AG04449 (cell line): ENCODE data around the gene MMP15.
"Not testable (repeated sequence)": the region's sequence is repeated elsewhere in the genome, so short reads cannot be mapped to it uniquely, and the experiment has no call there.

Experiments
- CTCF ChIA-PET: fragments of 350-600 bp; formaldehyde crosslinking; extraction: SDS; loops from one replicate; lab custom pipeline; 2021; ENCODE audit warnings: antibody characterized with exemption; lab: Yijun Ruan, JAX
- POLR2A ChIA-PET: fragments of 400-600, 350-600 bp; formaldehyde crosslinking; extraction: SDS; loops from one replicate; lab custom pipeline; 2020; ENCODE audit warnings: antibody characterized with exemption, inconsistent platforms; lab: Yijun Ruan, JAX
- DNase-seq: peaks from one replicate; pipeline ENCODE4 v3.0.0-alpha.2; 2010; ENCODE audit warnings: low read depth, low spot score
- H3K4me3 ChIP-seq: 2 replicates; pipeline ENCODE4 v1.5.1; 2011; ENCODE audit warnings: low read depth, mild to moderate bottlenecking, control low read depth, low read length
- TF ChIP-seq, protein P1 (sequence below): IDR thresholded peaks from one replicate; pipeline ENCODE4 v1.5.1; 2011; ENCODE audit warnings: mild to moderate bottlenecking, moderate library complexity, low read length, control low read depth, inconsistent platforms; ENCODE audit not compliant: insufficient read depth; ENCODE audit errors: missing control alignments

The MMP15 gene

GRCh38 chr16:58025351-58026138, at the start of gene MMP15:
MMP15 (plus strand) TSS chr16:58025754; CDS start chr16:58026351, 597 bp downstream.
- H3K4me3 ChIP-seq, result peak within 1 kb of the TSS; percentile 60
- no peak for DNase-seq
- POLR2A ChIA-PET, result interaction anchor here (0.7 kb wide), 1 partner anchor 225 kb away, joined by 3 read pairs; no protein-coding TSS in a partner anchor
- CTCF ChIA-PET, result interaction anchor here (0.9 to 5.6 kb wide), 5 partner anchors 8 to 102 kb away, joined by 3 to 23 read pairs (median 4); no protein-coding TSS in a partner anchor
- TF ChIP-seq, protein P1, sequence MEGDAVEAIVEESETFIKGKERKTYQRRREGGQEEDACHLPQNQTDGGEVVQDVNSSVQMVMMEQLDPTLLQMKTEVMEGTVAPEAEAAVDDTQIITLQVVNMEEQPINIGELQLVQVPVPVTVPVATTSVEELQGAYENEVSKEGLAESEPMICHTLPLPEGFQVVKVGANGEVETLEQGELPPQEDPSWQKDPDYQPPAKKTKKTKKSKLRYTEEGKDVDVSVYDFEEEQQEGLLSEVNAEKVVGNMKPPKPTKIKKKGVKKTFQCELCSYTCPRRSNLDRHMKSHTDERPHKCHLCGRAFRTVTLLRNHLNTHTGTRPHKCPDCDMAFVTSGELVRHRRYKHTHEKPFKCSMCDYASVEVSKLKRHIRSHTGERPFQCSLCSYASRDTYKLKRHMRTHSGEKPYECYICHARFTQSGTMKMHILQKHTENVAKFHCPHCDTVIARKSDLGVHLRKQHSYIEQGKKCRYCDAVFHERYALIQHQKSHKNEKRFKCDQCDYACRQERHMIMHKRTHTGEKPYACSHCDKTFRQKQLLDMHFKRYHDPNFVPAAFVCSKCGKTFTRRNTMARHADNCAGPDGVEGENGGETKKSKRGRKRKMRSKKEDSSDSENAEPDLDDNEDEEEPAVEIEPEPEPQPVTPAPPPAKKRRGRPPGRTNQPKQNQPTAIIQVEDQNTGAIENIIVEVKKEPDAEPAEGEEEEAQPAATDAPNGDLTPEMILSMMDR, result no peak

DNA sequence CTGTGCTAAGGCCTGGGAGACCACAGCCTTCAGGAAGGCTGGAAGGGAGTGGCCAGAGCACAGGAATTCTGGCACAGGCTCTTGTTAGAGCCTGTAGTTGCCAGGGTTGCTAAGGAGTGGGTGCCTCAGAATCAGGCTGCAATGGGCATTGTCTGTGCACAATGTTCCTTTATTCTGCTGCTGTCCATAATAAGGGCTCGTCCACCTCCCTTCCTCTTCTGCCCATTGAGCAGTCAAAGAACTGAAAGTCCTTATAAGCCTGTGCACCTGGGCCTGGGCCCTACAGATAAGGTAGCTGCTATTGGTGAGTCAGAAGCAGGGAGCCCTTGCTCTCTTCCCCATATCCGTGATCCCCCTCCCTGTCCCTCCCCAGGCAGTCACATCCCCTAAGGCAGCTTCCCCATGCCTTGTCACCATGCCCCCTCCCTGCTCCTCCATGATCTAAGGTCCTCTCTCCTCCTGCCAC, 49.2 kb upstream of the MMP15 start:
- DNase-seq, result no peak

DNA sequence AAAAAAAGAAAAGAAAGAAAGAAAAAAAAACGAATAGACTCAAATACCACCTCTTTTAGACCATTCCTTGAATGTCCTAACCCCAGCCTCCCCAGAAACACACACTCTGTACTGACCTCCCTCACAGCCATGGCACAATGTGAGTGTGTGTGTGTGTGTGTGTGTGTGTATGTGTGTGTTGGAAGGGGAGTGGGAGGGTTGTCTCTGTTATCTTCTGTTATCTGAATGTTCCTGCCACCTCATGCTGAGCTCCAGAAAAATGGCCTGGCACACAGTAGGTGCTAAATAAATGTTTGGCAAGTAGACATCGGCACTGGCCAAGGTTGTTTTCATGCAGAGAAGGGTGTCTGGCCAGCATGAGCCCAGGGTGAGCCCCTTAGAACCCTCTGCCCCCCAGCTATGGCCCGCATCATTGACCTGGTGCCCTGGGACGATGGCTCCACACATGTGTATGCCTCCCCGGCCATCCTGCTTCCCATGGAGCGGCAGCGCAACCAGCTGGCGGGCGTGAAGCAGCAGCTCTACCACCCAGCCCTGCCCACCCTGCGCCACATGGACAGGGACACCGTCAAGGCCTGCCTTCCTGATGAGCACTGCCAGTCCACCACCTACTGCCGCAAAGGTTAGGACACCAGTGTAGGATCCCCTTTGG, 48.0 kb upstream of the MMP15 start:
- TF ChIP-seq, protein P1, result no peak
- H3K4me3 ChIP-seq, result no peak overlapping the region
- ChIA-PET POLR2A (no interaction called here), CTCF (no interaction called here)
- no peak for DNase-seq

More for the DNA sequence above, 49.2 kb upstream of the MMP15 start:
- TF ChIP-seq, protein P1, result no peak
- ChIA-PET POLR2A (no interaction called here), CTCF (interaction anchor here (0.8 kb wide), 1 partner anchor 10 kb away, joined by 3 read pairs; no protein-coding TSS in a partner anchor)
- H3K4me3 ChIP-seq, result no peak overlapping the region

- POLR2A ChIA-PET, DNase-seq, H3K4me3 ChIP-seq, CTCF ChIA-PET: not testable (repeated sequence)
These were observed 47.5 kb upstream of the MMP15 start for GRCh38 chr16:57978070-57978465.

GRCh38 chr16:57979006-57979585, 46.5 kb upstream of the MMP15 start:
- DNase-seq, result no peak
- H3K4me3 ChIP-seq, result no peak overlapping the region
- CTCF ChIA-PET, result no interaction called here
- POLR2A ChIA-PET, result no interaction called here
- TF ChIP-seq, protein P1, result no peak

DNA sequence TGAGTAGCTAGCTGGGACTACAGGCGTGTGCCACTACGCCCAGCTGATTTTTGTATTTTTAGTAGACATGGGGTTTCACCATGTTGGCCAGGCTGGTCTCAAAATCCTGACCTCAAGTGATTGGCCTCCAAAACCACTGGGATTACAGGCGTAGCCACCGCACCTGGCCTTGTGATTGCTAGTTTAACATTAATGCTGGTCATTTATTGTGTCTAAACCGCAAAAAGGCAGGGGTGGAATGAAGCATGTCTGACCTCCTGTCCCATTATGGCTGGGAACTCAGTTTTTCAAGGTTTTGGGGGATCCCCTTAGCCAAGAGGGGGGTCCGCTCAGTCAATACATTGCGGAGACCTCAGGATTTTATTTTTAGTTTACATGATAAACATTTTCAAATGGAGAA, 43.9 kb upstream of the MMP15 start:
- H3K4me3 ChIP-seq, result no peak overlapping the region
- POLR2A ChIA-PET, result no interaction called here

More for the DNA sequence above, 43.9 kb upstream of the MMP15 start:
- TF ChIP-seq, protein P1, result no peak
- no peak for DNase-seq
- CTCF ChIA-PET, result interaction anchor here (1.0 kb wide), 1 partner anchor 332 kb away, joined by 3 read pairs; no protein-coding TSS in a partner anchor
